OCI-LY3 (cell line): ENCODE measurements around the gene ZHX3.

ENCODE experiments used
- H2AFZ ChIP-seq: fragments of 200-600, 300-600 bp; shearing (Covaris generic); 2 replicates; pipeline ENCODE4 v1.6.0; 2014; ENCODE audit warnings: antibody characterized with exemption, low read depth, low read length
- H3K27ac ChIP-seq: fragments of 200-600, 300-600 bp; sonication (generic); 2 replicates; pipeline ENCODE4 v1.5.1; 2014; ENCODE audit warnings: mild to moderate bottlenecking, low read length, moderate library complexity, mixed read lengths
- H3K27me3 ChIP-seq: fragments of 200-600, 300-600 bp; sonication (generic); 2 replicates; pipeline ENCODE4 v1.6.1; 2014; ENCODE audit warnings: low read depth, low read length, mixed read lengths
- H3K36me3 ChIP-seq: fragments of 200-600, 300-600 bp; sonication (generic); replicated peaks from 2 replicates; pipeline ENCODE3; 2014; ENCODE audit warnings: low read depth, low read length, mixed read lengths
- H3K4me1 ChIP-seq: fragments of 300-600, 200-600 bp; sonication (generic); 2 replicates; pipeline ENCODE4 v1.6.1; 2014; ENCODE audit warnings: low read length, mixed read lengths
- H3K4me2 ChIP-seq: fragments of 200-600, 300-600 bp; sonication (generic); 2 replicates; pipeline ENCODE4 v1.6.1; 2014; ENCODE audit warnings: low read length, mixed read lengths
- H3K4me3 ChIP-seq: fragments of 300-600, 200-600 bp; sonication (generic); 2 replicates; pipeline ENCODE4 v1.5.1; 2014; ENCODE audit warnings: antibody characterized with exemption, mild to moderate bottlenecking, low read length, moderate library complexity
- H3K79me2 ChIP-seq: fragments of 300-600, 200-600 bp; shearing (Covaris generic); 2 replicates; pipeline ENCODE4 v1.6.1; 2014; ENCODE audit warnings: mild to moderate bottlenecking, low read length, mixed read lengths
- H3K9ac ChIP-seq: fragments of 300-600, 200-600 bp; shearing (Covaris generic); 2 replicates; pipeline ENCODE4 v1.6.0; 2014; ENCODE audit warnings: mild to moderate bottlenecking, low read length, moderate library complexity
- H3K9me3 ChIP-seq: fragments of 200-600, 300-600 bp; shearing (Covaris generic); 2 replicates; pipeline ENCODE4 v1.6.1; 2014; ENCODE audit warnings: low read length, mixed read lengths; ENCODE audit not compliant: insufficient read depth
- H4K20me1 ChIP-seq: fragments of 200-600, 300-600 bp; sonication (generic); 2 replicates; pipeline ENCODE4 v1.6.1; 2016; ENCODE audit warnings: low read length, mixed read lengths; ENCODE audit not compliant: insufficient read depth
- CTCF ChIP-seq: fragments of 200-600, 300-600 bp; sonication (generic); IDR thresholded peaks from 2 replicates; pipeline ENCODE4 v1.5.1; 2014; ENCODE audit warnings: antibody characterized with exemption, low read length, low read depth
- EZH2phosphoT487 ChIP-seq: fragments of 200-600 bp; shearing (Covaris generic); IDR thresholded peaks from 2 replicates; pipeline ENCODE4 v1.6.1; 2018; ENCODE audit warnings: antibody characterized with exemption, mixed run types, low read depth

The ZHX3 gene

GRCh38 chr20:41361757-41362747 lies 44.5 kb upstream of the ZHX3 start:
- Histone ChIP-seq H3K9me3 (no peaks in the 10 kb centered on the region), H3K27ac (no peak overlapping the region), H3K4me3 (no peak overlapping the region), H3K4me1 (no peaks in the 10 kb centered on the region), H3K79me2 (no peaks in the 10 kb centered on the region), H3K4me2 (no peak overlapping the region), H4K20me1 (no peaks in the 10 kb centered on the region), H2AFZ (no peak overlapping the region), H3K36me3 (no peaks in the 10 kb centered on the region), H3K27me3 (no peaks in the 10 kb centered on the region), H3K9ac (no peak overlapping the region)
- no peak for TF ChIP-seq EZH2phosphoT487
- TF ChIP-seq CTCF = no peak

- TF ChIP-seq CTCF (no peak), EZH2phosphoT487 (no peak)
- no peaks in the 10 kb centered on the region for H3K4me1 ChIP-seq
Measured at GRCh38 chr20:41360831-41361756, 43.6 kb upstream of the ZHX3 start.

GRCh38 chr20:41359541-41360011 lies 42.0 kb upstream of the ZHX3 start:
- Histone ChIP-seq H3K9ac (no peak overlapping the region), H3K4me2 (no peak overlapping the region), H3K9me3 (no peaks in the 10 kb centered on the region), H3K79me2 (no peaks in the 10 kb centered on the region), H3K4me1 (no peaks in the 10 kb centered on the region), H4K20me1 (no peaks in the 10 kb centered on the region), H3K36me3 (no peaks in the 10 kb centered on the region), H3K4me3 (no peak overlapping the region), H2AFZ (no peak overlapping the region), H3K27ac (no peak overlapping the region), H3K27me3 (no peaks in the 10 kb centered on the region)
- no peak for TF ChIP-seq CTCF

More at GRCh38 chr20:41360831-41361756, 43.6 kb upstream of the ZHX3 start:
- no peaks in the 10 kb centered on the region for H3K79me2 ChIP-seq
- no peak overlapping the region for H3K4me2 ChIP-seq
- no peaks in the 10 kb centered on the region for H3K27me3 ChIP-seq
- H3K9ac ChIP-seq = no peak overlapping the region
- no peaks in the 10 kb centered on the region for H3K36me3 ChIP-seq
- no peak overlapping the region for H3K27ac ChIP-seq
- no peaks in the 10 kb centered on the region for H3K9me3 ChIP-seq
- no peak overlapping the region for H2AFZ ChIP-seq
- no peak overlapping the region for H3K4me3 ChIP-seq
- H4K20me1 ChIP-seq = no peaks in the 10 kb centered on the region

- H3K36me3 ChIP-seq = no peaks in the 10 kb centered on the region
Measured at GRCh38 chr20:41358717-41359116, 41.2 kb upstream of the ZHX3 start.

More at GRCh38 chr20:41358717-41359116, 41.2 kb upstream of the ZHX3 start:
- H3K9me3 ChIP-seq = no peaks in the 10 kb centered on the region
- H3K27me3 ChIP-seq = no peaks in the 10 kb centered on the region
- H4K20me1 ChIP-seq = no peaks in the 10 kb centered on the region
- no peak for TF ChIP-seq EZH2phosphoT487
- TF ChIP-seq CTCF = no peak
- no peaks in the 10 kb centered on the region for H3K4me1 ChIP-seq
- H3K4me3 ChIP-seq = no peak overlapping the region
- no peak overlapping the region for H2AFZ ChIP-seq
- H3K79me2 ChIP-seq = no peaks in the 10 kb centered on the region
- H3K4me2 ChIP-seq = no peak overlapping the region
- no peak overlapping the region for H3K9ac ChIP-seq
- H3K27ac ChIP-seq = no peak overlapping the region
